HepG2 (cell line): ENCODE data around the gene ZC3H15. TPM values are rescaled to one million over a fixed set of nuclear protein-coding genes. Genes with fewer than 3 reads are reported as not detected.
A peak's percentile ranks its signal among the peaks of the same experiment; 100 is the strongest.

Source experiments
- AGO2 ChIP-seq: fragments of 200-400 bp; formaldehyde crosslinking; optimal IDR thresholded peaks from 2 replicates; pipeline ENCODE3; 2017; ENCODE audit warnings: mild to moderate bottlenecking, low read depth, low read length, moderate library complexity
- BATF2 ChIP-seq: sonication (generic); formaldehyde crosslinking; IDR thresholded peaks from 2 replicates; pipeline ENCODE4 v1.8.0; 2022; ENCODE audit warnings: mild to moderate bottlenecking, missing genetic modification reagents, moderate library complexity
- BCLAF1 ChIP-seq: fragments of 450-650 bp; IDR thresholded peaks from 2 replicates; pipeline ENCODE4 v1.6.1; 2017; ENCODE audit warnings: mild to moderate bottlenecking
- FUBP1 ChIP-seq: sonication (generic); formaldehyde crosslinking; IDR thresholded peaks from 2 replicates; pipeline ENCODE4 v1.5.1; 2020; ENCODE audit warnings: missing genetic modification reagents, mild to moderate bottlenecking, borderline replicate concordance
- GABPB1 ChIP-seq: IDR thresholded peaks from 2 replicates; pipeline ENCODE4 v1.6.1; 2016; ENCODE audit warnings: mild to moderate bottlenecking, missing genetic modification reagents, moderate library complexity, missing compliant biosample characterization
- HDAC1 ChIP-seq: sonication (generic); formaldehyde crosslinking; IDR thresholded peaks from 2 replicates; pipeline ENCODE4 v1.5.1; 2020; ENCODE audit warnings: mild to moderate bottlenecking, missing genetic modification reagents
- HMG20B ChIP-seq: conservative IDR thresholded peaks from 2 replicates; pipeline ENCODE4 v1.6.1; 2016; ENCODE audit warnings: missing genetic modification reagents, missing compliant biosample characterization
- MYPOP ChIP-seq: sonication (generic); formaldehyde crosslinking; IDR thresholded peaks from 2 replicates; pipeline ENCODE4 v1.8.1; 2023; ENCODE audit warnings: mild to moderate bottlenecking, moderate library complexity, missing genetic modification reagents
- PCBP1 ChIP-seq: fragments of 200-400 bp; formaldehyde crosslinking; IDR thresholded peaks from 2 replicates; pipeline ENCODE4 v1.6.1; 2017; ENCODE audit warnings: mild to moderate bottlenecking, low read depth, low read length, borderline replicate concordance
- SAFB2 ChIP-seq: sonication (generic); formaldehyde crosslinking; IDR thresholded peaks from 2 replicates; pipeline ENCODE4 v1.5.1; 2020; ENCODE audit warnings: missing genetic modification reagents, low read depth, mild to moderate bottlenecking, borderline replicate concordance
- SALL1 ChIP-seq: sonication (generic); formaldehyde crosslinking; IDR thresholded peaks from 2 replicates; pipeline ENCODE4 v1.8.0; 2022; ENCODE audit warnings: mild to moderate bottlenecking, missing genetic modification reagents
- SNAPC5 ChIP-seq: sonication (generic); formaldehyde crosslinking; IDR thresholded peaks from 2 replicates; pipeline ENCODE4 v1.8.1; 2023; ENCODE audit warnings: mild to moderate bottlenecking, missing genetic modification reagents, borderline replicate concordance
- SOX6 ChIP-seq, 2 experiments: fragments of 450-650 bp in 1 of 2; sonication (generic) in 1 of 2; formaldehyde crosslinking in 1 of 2; IDR thresholded peaks; 2 replicates each; pipeline versions ENCODE4 v1.4.0 to v1.6.1; 2017 to 2020; ENCODE audit warnings: antibody characterized with exemption in 1 of 2, mild to moderate bottlenecking in 1 of 2, missing genetic modification reagents in 1 of 2
- TP53 ChIP-seq: sonication (generic); formaldehyde crosslinking; conservative IDR thresholded peaks from 2 replicates; pipeline ENCODE4 v1.4.0; 2020; ENCODE audit warnings: missing genetic modification reagents
- ZBTB2 ChIP-seq: sonication (generic); formaldehyde crosslinking; IDR thresholded peaks from 2 replicates; pipeline ENCODE4 v1.8.0; 2022; ENCODE audit warnings: low read depth, missing genetic modification reagents
- ZBTB42 ChIP-seq: sonication (generic); formaldehyde crosslinking; IDR thresholded peaks from 2 replicates; pipeline ENCODE4 v1.5.0; 2020; ENCODE audit warnings: mild to moderate bottlenecking, missing genetic modification reagents
- ZNF251 ChIP-seq: sonication (generic); formaldehyde crosslinking; IDR thresholded peaks from 2 replicates; pipeline ENCODE4 v1.9.0; 2021; ENCODE audit warnings: mild to moderate bottlenecking, missing genetic modification reagents
- ZNF468 ChIP-seq: sonication (generic); formaldehyde crosslinking; IDR thresholded peaks from 2 replicates; pipeline ENCODE4 v1.8.0; 2022; ENCODE audit warnings: mild to moderate bottlenecking, moderate library complexity, missing genetic modification reagents
- ZNF674 ChIP-seq: sonication (generic); formaldehyde crosslinking; IDR thresholded peaks from 2 replicates; pipeline ENCODE4 v1.5.0; 2020; ENCODE audit warnings: low read depth, mild to moderate bottlenecking, missing genetic modification reagents
- ZNF788 ChIP-seq: sonication (generic); formaldehyde crosslinking; IDR thresholded peaks from 2 replicates; pipeline ENCODE4 v1.5.0; 2020; ENCODE audit warnings: mild to moderate bottlenecking, missing genetic modification reagents, borderline replicate concordance
- polyA plus RNA-seq, 8 experiments: library from polyadenylated mRNA; depleted of rRNA in 3 of 8; stranded (reverse) in 7 of 8; unstranded in 1 of 8; fragments of >200 nt; fragmentation: Illumina TruSeq in 4 of 8; extraction: Trizol in 4 of 8; gene quantifications; 2 replicates each; pipeline versions ENCODE4 v1.2.1 to v1.2.3, GENCODE V29; 2011 to 2016; ENCODE audit warnings: low read depth in 4 of 8, missing spikeins in 1 of 8, mixed read lengths in 1 of 8; ENCODE audit not compliant: insufficient read depth in 1 of 8
- total RNA-seq, 5 experiments: library from RNA; depleted of rRNA; stranded (reverse); fragments of >200 nt; fragmentation: Illumina TruSeq; extraction: Trizol; gene quantifications; 2 replicates each; pipeline ENCODE4 v1.2.3, GENCODE V29; 2016; ENCODE audit warnings: low read depth in 1 of 5

Gene ZC3H15
- total and polyA plus RNA-seq, 2 of the 13 experiments (the other 11 are each of a cell fraction or from before 2014, with no cell fraction given): 84.6 to 168 TPM

GRCh38 chr2:186485871-186486650 is at the start of gene ZC3H15 (continued):
- TF ChIP-seq BATF2 (CRISPR knock-in tag): peak; percentile 76
- peak; percentile 85; the same call in 1 of the 2 replicates for TF ChIP-seq TP53 (CRISPR knock-in tag)
- TF ChIP-seq PCBP1: peak; percentile 98
- peak; percentile 81 for TF ChIP-seq AGO2
- peak; percentile 91 for TF ChIP-seq SAFB2 (CRISPR knock-in tag)
- TF ChIP-seq SOX6 (IDR thresholded peaks at IDR 0.05): no peak
- TF ChIP-seq SOX6 (CRISPR knock-in tag; IDR thresholded peaks at IDR 0.05): peak; percentile 87
- no peak for TF ChIP-seq ZNF468 (CRISPR knock-in tag)
- TF ChIP-seq ZBTB2 (CRISPR knock-in tag): peak; percentile 93
- TF ChIP-seq HDAC1 (CRISPR knock-in tag): peak; percentile 97
- no peak for TF ChIP-seq BCLAF1
- TF ChIP-seq ZBTB42 (CRISPR knock-in tag): no peak; the same call in 1 of the 2 replicates
- TF ChIP-seq HMG20B: peak; percentile 44; the same call in 1 of the 2 replicates
- TF ChIP-seq ZNF251 (CRISPR knock-in tag): no peak
- TF ChIP-seq SALL1 (CRISPR knock-in tag): peak; percentile 95
- peak; percentile 91 for TF ChIP-seq SNAPC5
- TF ChIP-seq MYPOP (CRISPR knock-in tag): 0 out of 2 replicates have a peak, but pooled peaks have one; percentile 79
- peak; percentile 75; the same call in 1 of the 2 replicates for TF ChIP-seq ZNF674 (CRISPR knock-in tag)
- peak; percentile 98 for TF ChIP-seq GABPB1 (CRISPR knock-in tag)
- TF ChIP-seq FUBP1 (CRISPR knock-in tag): peak; percentile 69; the same call in 1 of the 2 replicates
- peak; percentile 78; the same call in 1 of the 2 replicates for TF ChIP-seq ZNF788 (CRISPR knock-in tag)
